Keratinocyte (primary cell): ENCODE results near the gene CCL1. TPM values are rescaled to one million over a fixed set of nuclear protein-coding genes. Genes with fewer than 3 reads are reported as not detected.

Experiments
- DNase-seq: peaks from one replicate; pipeline ENCODE4 v3.0.0-alpha.2; 2011; ENCODE audit warnings: low read depth, missing footprints, low spot score
- FAIRE-seq: peaks from 2 replicates; lab custom pipeline; 2011; peaks lifted over from hg19 to GRCh38; lab: Jason Lieb, UNC
- H2AFZ ChIP-seq: 2 replicates; pipeline ENCODE4 v1.6.0; 2012; ENCODE audit warnings: low read length, control low read depth, inconsistent platforms; ENCODE audit not compliant: control insufficient read depth
- H3K27ac ChIP-seq: 2 replicates; pipeline ENCODE4 v1.5.1; 2011; ENCODE audit warnings: low read length; ENCODE audit not compliant: control insufficient read depth, insufficient read depth
- H3K27me3 ChIP-seq: 3 replicates; pipeline ENCODE4 v1.6.0; 2011; ENCODE audit warnings: low read length; ENCODE audit not compliant: control insufficient read depth, insufficient read depth; ENCODE audit errors: extremely low read depth
- H3K36me3 ChIP-seq, 2 experiments: 2 replicates in 1 of 2; 3 replicates in 1 of 2; pipeline ENCODE4 v1.5.1; 2011; ENCODE audit warnings: low read length in 2 of 2, mild to moderate bottlenecking in 1 of 2; ENCODE audit not compliant: control insufficient read depth in 2 of 2, insufficient read depth in 2 of 2; ENCODE audit errors: extremely low read depth in 1 of 2
- H3K4me1 ChIP-seq: 3 replicates; pipeline ENCODE4 v1.5.1; 2011; ENCODE audit warnings: low read length; ENCODE audit not compliant: control insufficient read depth, insufficient read depth; ENCODE audit errors: extremely low read depth
- H3K4me2 ChIP-seq: 3 replicates; pipeline ENCODE4 v1.6.0; 2011; ENCODE audit warnings: low read depth, low read length; ENCODE audit not compliant: control insufficient read depth, insufficient read depth; ENCODE audit errors: extremely low read depth
- H3K4me3 ChIP-seq, 3 experiments: fragments of 200-600 bp in 1 of 3; sonication (generic) in 1 of 3; 2 replicates in 2 of 3; 3 replicates in 1 of 3; pipeline ENCODE4 v1.5.1; 2011 to 2016; ENCODE audit warnings: low read length in 3 of 3, mild to moderate bottlenecking in 3 of 3, control low read depth in 2 of 3, inconsistent platforms in 1 of 3, low read depth in 1 of 3, mixed read lengths in 1 of 3, mixed run types in 1 of 3, moderate library complexity in 1 of 3; ENCODE audit not compliant: control insufficient read depth in 2 of 3, insufficient read depth in 2 of 3; ENCODE audit errors: extremely low read depth in 1 of 3
- H3K79me2 ChIP-seq: 2 replicates; pipeline ENCODE4 v1.6.0; 2012; ENCODE audit warnings: low read length; ENCODE audit not compliant: control insufficient read depth, insufficient read depth
- H3K9ac ChIP-seq: 3 replicates; pipeline ENCODE4 v1.6.0; 2011; ENCODE audit warnings: low read length; ENCODE audit not compliant: control insufficient read depth, insufficient read depth; ENCODE audit errors: extremely low read depth
- H3K9me1 ChIP-seq: 3 replicates; pipeline ENCODE4 v1.6.0; 2011; ENCODE audit warnings: low read length; ENCODE audit not compliant: control insufficient read depth, insufficient read depth; ENCODE audit errors: extremely low read depth
- H3K9me3 ChIP-seq: 2 replicates; pipeline ENCODE4 v1.5.1; 2012; ENCODE audit warnings: low read depth, low read length; ENCODE audit not compliant: control insufficient read depth
- H4K20me1 ChIP-seq: 3 replicates; pipeline ENCODE4 v1.6.0; 2011; ENCODE audit warnings: low read length; ENCODE audit not compliant: control insufficient read depth, insufficient read depth; ENCODE audit errors: extremely low read depth
- EZH2 ChIP-seq: IDR thresholded peaks from one replicate; pipeline ENCODE4 v1.6.1; 2012; ENCODE audit warnings: inconsistent platforms, mild to moderate bottlenecking, low read length, moderate library complexity
- dilution Hi-C: fragments of 300-500 bp; cut with MboI; formaldehyde crosslinking; loops from one replicate; pipeline ENCODE4 v1.7.0; 2020; ENCODE audit warnings: low sequenced_read_pairs; ENCODE audit not compliant: extremely low pct_ligation_motif_present
- polyA plus RNA-seq, 5 experiments: library from polyadenylated mRNA; depleted of rRNA in 3 of 5; stranded (reverse) in 3 of 5; stranded (forward) in 1 of 5; unstranded in 1 of 5; fragments of >200 nt; gene quantifications; 1 replicate in 1 of 5; 2 replicates in 3 of 5; 3 replicates in 1 of 5; pipeline versions ENCODE4 v1.2.1 to v1.2.3, GENCODE V29; 2011 to 2012; ENCODE audit warnings: missing spikeins in 2 of 5, low read depth in 1 of 5, low replicate concordance in 1 of 5
- TF ChIP-seq, protein P1 (sequence below), 3 experiments: IDR thresholded peaks in 1 of 3; conservative IDR thresholded peaks in 1 of 3; optimal IDR thresholded peaks in 1 of 3; 2 replicates in 2 of 3; 3 replicates in 1 of 3; pipeline versions ENCODE3 to v1.5.1; 2011; ENCODE audit warnings: low read length in 3 of 3, mild to moderate bottlenecking in 3 of 3, moderate library complexity in 2 of 3, control low read depth in 1 of 3, inconsistent platforms in 1 of 3; ENCODE audit not compliant: insufficient read depth in 2 of 3; ENCODE audit errors: extremely low read depth in 1 of 3

CCL1 gene
- polyA plus RNA-seq, 1 donor (not counting 4 experiments of a cell fraction or from before 2014, with no cell fraction given) = not detected

GRCh38 chr17:34390649-34391048 lies 27.6 kb upstream of the CCL1 start:
- Histone ChIP-seq H3K9ac (no peak overlapping the region), H3K79me2 (no peaks in the 10 kb centered on the region)

GRCh38 chr17:34389126-34389750 lies 26.2 kb upstream of the CCL1 start:
- dilution Hi-C loops = no loop called here
- no peak overlapping the region for H3K4me2 ChIP-seq
- no peak for FAIRE-seq
- no peak overlapping the region for H2AFZ ChIP-seq
- H3K27me3 ChIP-seq = no peaks in the 10 kb centered on the region
- no peak overlapping the region for H3K4me3 ChIP-seq
- no peak for TF ChIP-seq EZH2
- TF ChIP-seq, protein P1, sequence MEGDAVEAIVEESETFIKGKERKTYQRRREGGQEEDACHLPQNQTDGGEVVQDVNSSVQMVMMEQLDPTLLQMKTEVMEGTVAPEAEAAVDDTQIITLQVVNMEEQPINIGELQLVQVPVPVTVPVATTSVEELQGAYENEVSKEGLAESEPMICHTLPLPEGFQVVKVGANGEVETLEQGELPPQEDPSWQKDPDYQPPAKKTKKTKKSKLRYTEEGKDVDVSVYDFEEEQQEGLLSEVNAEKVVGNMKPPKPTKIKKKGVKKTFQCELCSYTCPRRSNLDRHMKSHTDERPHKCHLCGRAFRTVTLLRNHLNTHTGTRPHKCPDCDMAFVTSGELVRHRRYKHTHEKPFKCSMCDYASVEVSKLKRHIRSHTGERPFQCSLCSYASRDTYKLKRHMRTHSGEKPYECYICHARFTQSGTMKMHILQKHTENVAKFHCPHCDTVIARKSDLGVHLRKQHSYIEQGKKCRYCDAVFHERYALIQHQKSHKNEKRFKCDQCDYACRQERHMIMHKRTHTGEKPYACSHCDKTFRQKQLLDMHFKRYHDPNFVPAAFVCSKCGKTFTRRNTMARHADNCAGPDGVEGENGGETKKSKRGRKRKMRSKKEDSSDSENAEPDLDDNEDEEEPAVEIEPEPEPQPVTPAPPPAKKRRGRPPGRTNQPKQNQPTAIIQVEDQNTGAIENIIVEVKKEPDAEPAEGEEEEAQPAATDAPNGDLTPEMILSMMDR (optimal IDR thresholded peaks at IDR 0.05 in 1 of 3, IDR thresholded peaks at IDR 0.05 in 1 of 3, conservative IDR thresholded peaks at IDR 0.05 in 1 of 3; ENCODE audit: extremely low read depth in 1 of 3, insufficient read depth in 2 of 3, low read length in 3 of 3) = no peak
- no peaks in the 10 kb centered on the region for H3K9me1 ChIP-seq
- H3K27ac ChIP-seq = no peak overlapping the region
- no peak overlapping the region for H3K9ac ChIP-seq
- no peaks in the 10 kb centered on the region for H3K36me3 ChIP-seq
- H3K79me2 ChIP-seq = no peaks in the 10 kb centered on the region
- no peak for DNase-seq
- no peaks in the 10 kb centered on the region for H3K9me3 ChIP-seq
- H4K20me1 ChIP-seq = no peaks in the 10 kb centered on the region
- H3K4me1 ChIP-seq = no peaks in the 10 kb centered on the region

More at GRCh38 chr17:34390649-34391048, 27.6 kb upstream of the CCL1 start:
- no peak for DNase-seq
- H3K9me3 ChIP-seq = no peaks in the 10 kb centered on the region
- H3K4me3 ChIP-seq = no peak overlapping the region
- FAIRE-seq = no peak
- TF ChIP-seq, protein P1 (optimal IDR thresholded peaks at IDR 0.05 in 1 of 3, IDR thresholded peaks at IDR 0.05 in 1 of 3, conservative IDR thresholded peaks at IDR 0.05 in 1 of 3; ENCODE audit: extremely low read depth in 1 of 3, insufficient read depth in 2 of 3, low read length in 3 of 3) = no peak
- no peak for TF ChIP-seq EZH2
- no peaks in the 10 kb centered on the region for H3K4me1 ChIP-seq
- dilution Hi-C loops = no loop called here
- H4K20me1 ChIP-seq = no peaks in the 10 kb centered on the region
- no peaks in the 10 kb centered on the region for H3K27me3 ChIP-seq
- H3K36me3 ChIP-seq = no peaks in the 10 kb centered on the region
- no peak overlapping the region for H3K4me2 ChIP-seq
- no peak overlapping the region for H2AFZ ChIP-seq
- no peak overlapping the region for H3K27ac ChIP-seq
- no peaks in the 10 kb centered on the region for H3K9me1 ChIP-seq
